ENCODE measurements around the gene SNX13.

GRCh38 chr7:17863809-17864143 lies 76.5 kb downstream of the SNX13 start:
- TF ChIP-seq CTCF (IDR thresholded peaks at IDR 0.05; ENCODE audit: low read depth, low read length) = no peak
- TF ChIP-seq POLR2A (IDR thresholded peaks at IDR 0.05; ENCODE audit: extremely low read depth, insufficient read length) = no peak
- no peak for TF ChIP-seq MAX (IDR thresholded peaks at IDR 0.05; ENCODE audit: low read depth, low read length)
